HG03159 (cell line): ENCODE results near the gene MYO7A.

Experiments
- ATAC-seq: cut with Tn5 transposase; IDR thresholded peaks from one replicate; pipeline ENCODE4 v1.9.1; 2021; ENCODE audit warnings: mild to moderate bottlenecking, moderate library complexity; ENCODE audit not compliant: unreplicated experiment

Gene MYO7A

DNA sequence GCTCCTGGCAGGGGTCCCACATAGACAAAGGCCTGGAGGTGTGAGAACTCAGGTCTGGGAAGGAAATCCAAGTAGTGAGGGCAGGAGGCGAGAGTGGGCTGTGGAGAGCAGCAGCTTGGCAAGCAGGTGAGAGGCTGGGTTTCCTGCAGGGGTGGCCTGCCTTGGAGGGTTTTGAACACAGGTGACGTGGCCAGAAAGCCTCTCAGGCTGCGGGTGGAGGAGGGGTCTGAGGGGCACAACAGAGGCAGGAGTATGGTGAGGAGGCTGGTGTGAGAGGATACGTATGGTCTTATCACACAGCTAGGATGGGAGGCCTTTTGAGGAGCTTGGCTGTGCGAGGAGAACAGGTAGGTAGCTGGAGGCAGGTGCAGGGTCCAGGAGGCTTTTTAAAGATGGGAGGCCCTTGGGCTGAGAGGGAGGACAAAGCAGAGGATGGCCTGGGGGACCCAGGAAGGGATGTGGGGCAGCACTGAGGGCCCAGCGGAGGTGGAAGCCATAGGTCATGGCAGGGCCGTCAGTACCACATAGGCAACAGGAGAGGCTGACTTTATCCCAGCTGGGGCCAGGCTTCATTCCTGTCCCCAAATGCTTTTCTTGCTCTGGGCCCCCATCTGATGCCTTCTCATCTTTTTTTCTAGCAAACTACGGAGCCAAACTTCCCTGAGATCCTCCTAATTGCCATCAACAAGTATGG lies 84.4 kb downstream of the MYO7A start:
- no peak for ATAC-seq

DNA sequence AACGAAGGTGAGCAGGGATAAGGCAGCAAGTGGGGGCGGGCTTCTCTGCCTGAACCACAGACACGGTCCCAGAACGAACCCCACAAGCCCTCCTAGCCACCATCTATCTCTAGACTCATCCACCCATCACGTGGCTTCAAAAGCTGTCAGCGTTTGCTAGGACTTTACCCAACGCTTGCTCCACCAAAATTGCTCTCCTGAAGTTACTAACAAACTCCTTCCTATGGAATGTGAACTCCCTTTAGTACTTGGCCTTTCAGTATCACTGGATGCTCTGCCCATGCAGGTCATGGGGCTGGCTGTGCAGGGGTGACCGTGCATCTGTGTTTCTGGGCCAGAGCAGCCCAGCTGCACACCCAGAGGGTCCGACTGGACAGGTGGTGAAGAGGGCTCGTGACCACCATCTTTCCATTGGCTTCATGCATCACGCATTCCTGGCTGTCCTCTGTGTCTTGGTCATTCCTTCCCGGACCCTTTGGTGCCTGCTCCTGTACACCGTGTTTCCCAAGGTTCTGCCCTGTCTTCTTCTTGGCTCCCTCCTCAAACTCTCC lies 85.1 kb downstream of the MYO7A start:
- no peak for ATAC-seq

DNA sequence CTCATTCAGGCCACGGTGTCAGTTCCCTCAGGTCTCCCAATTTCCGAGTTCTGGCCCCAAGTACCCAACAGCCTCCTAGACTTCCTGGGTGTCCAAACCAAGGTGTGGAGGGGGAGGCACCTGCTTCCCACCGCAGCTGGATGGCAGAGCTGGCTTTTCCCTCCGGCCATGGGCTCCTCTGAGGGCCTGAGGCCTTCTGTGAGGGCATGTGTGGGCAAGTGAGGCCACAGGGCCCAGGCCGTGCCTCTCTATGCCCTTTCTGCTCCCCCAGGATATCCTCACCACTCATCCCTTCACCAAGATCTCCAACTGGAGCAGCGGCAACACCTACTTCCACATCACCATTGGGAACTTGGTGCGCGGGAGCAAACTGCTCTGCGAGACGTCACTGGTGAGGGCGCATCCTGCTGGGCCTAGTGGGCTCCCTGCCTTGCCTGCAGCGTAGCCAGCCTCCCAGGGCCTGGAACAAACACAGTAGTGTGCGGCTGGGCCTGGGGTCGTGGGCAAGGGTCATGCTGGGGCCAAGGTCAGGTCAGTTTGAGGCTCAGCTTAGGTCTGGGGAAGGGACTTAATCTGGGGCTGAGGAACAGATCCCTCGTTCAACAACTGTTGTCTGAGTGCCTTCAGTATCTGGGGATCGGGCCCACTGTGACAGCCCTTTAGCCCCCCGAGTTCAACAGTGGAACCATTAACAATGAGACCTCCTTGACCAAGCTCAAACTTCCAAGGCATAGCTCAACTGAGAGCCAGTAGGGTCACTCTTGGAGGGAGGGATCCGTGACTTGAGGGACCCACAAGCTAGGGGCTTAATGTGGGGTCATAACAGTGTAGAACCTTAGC lies 85.8 kb downstream of the MYO7A start:
- ATAC-seq: no peak

GRCh38 chr11:77214557-77214956 lies 86.5 kb downstream of the MYO7A start:
- no peak for ATAC-seq

DNA sequence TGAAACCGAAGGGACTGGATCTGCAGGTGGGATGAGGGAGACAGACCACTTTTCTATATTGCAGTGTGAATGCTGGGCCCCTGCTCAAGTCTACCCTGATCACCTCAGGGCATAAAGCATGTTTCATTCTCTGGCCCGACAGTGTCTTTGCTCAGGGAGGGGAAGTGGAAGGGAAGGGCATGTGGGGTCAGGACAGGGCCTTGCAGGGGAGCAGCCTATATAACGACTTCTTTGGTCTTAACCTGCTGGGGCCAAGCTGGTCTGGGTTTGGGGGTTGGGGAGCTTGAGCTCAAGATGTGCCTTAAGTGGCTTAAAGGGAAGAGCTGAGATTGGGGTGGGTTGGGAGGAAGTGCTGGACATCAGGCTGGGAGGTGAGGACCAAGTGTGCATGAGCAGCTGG lies 87.1 kb downstream of the MYO7A start:
- no peak for ATAC-seq

GRCh38 chr11:77217156-77217555 lies 89.1 kb downstream of the MYO7A start:
- no peak for ATAC-seq

DNA sequence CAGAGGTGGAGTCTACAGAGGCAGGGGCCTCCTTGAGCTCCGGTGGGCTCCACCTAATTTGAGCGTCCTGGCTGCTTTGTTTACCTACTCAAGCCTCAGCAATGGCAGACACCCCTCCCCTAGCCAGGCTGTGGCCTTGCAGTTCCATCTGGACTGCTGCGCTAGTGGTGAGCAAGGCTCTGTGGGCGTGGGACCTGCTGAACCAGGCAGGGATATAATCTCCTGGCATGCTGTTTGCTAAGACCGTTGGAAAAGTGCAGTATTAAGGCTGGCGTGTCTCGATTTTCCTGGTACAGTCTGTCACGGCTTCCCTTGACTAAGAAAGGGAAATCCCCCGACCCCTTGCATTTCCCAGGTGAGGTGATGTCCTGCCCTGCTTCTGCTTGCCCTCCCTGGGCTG lies 95.8 kb downstream of the MYO7A start:
- ATAC-seq: no peak

GRCh38 chr11:77230878-77231605 lies 103.0 kb downstream of the MYO7A start:
- ATAC-seq: no peak

DNA sequence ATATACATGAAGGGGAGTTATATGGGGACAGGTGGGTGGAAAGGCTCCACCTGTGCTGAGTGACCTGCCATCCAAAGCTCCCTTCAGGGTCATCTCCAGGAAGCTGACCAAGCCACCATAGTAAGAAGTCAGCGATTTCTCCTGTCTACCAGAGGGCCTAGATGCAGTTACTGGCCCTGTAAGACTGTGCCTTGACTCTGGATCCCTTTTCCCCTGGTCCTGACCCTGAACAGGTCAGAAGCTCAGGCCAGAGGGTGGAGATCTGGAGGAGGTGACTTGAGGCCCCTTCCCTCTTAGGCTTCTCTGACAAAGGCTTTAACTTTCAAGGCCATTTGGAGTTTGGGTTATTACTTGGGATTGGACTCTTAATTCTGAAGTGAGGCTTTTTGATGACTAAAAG lies 103.8 kb downstream of the MYO7A start:
- no peak for ATAC-seq

- ATAC-seq: no peak
Observed at GRCh38 chr11:77232242-77232641, 104.2 kb downstream of the MYO7A start.

DNA sequence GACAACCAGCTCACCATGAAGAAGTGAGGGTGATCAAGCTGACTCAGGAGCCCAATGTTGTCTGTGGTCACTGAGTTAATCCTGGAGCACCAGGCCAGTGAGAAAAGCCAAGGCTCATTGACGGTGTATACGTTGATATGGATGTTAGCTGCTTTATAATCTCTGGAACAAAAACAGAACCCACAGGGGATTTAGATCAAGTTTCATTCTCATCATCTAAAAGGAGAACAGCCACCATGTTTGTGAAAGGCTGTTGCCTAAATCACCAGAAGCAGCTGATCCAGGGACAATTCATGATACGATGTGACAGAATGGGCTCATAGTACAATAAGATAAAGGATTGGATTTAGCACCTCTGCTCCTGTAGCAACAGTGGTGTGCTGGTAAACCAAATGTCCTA lies 105.0 kb downstream of the MYO7A start:
- ATAC-seq: no peak

- ATAC-seq: no peak
Observed at GRCh38 chr11:77236901-77237300, 108.9 kb downstream of the MYO7A start.

- no peak for ATAC-seq
Observed at GRCh38 chr11:77244277-77245027, 116.4 kb downstream of the MYO7A start.

- ATAC-seq: no peak
Observed at GRCh38 chr11:77249427-77249826, 121.4 kb downstream of the MYO7A start.

DNA sequence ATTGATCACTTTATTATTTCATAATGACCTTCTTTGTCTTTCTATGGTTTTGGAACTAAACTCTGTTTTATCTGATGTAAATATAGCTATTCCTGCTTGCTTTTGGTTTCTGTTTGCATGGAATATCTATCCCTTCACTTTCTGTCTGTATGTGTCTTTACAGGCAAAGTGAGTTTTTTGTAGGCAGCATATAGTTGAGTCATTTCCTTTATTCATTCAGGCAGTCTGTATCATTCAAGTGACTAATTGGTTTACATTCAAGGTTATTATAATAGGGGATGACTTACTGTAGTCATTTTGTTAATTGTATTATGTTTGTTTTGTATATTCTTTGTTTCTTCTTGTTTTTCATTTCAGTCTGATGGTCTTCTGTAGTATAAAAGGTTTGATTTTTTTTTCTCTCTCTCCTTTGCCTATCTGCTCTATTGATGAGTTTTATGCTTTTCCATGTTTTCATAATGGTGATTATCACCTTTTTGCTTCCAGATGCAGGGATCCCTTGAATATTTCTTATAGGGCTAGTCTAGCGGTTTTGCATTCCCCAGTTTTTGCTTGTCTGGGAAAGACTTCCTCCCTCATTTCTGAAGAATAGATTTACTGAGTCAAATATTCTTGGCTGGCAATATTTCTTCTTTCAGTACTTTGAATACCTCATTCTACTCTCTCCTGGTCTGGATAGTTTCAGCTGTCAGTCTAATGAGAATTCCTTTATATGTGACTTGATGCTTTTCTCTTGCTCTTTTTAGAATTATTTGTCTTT lies 123.0 kb downstream of the MYO7A start:
- no peak for ATAC-seq

DNA sequence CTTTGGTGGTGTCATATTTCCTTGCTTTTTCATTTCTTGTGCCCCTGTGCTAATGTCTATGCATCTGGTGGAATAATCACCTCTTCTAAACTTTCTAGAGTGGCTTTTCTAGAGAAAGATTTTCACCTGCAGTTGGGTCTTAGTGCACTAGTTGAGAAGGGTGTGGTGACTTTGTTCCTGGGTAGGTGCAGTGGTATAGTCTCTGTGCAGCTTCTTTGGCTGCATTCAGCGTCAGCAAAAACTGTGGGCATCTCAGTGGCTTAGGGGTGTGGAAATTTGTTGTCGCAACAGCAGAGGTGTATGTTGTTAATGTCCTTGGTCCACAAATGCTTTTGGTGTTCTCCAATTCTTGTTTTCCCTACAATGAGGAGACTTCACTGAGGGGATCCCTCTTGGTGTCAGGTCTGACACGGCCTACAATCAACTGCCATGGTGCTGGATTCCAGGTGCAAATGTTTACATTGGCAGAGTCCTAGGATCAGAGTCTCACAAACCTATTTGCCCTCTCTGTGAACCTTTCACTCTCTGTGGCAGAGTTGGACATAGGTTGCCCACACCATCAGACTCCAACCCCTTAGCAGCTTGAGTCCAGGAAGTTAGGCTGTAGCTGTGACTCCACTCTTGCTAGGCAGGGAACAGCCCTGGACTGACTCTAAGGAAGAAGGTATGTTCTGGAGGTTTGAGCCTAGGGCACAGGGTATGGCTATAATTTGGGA lies 124.7 kb downstream of the MYO7A start:
- ATAC-seq: no peak

DNA sequence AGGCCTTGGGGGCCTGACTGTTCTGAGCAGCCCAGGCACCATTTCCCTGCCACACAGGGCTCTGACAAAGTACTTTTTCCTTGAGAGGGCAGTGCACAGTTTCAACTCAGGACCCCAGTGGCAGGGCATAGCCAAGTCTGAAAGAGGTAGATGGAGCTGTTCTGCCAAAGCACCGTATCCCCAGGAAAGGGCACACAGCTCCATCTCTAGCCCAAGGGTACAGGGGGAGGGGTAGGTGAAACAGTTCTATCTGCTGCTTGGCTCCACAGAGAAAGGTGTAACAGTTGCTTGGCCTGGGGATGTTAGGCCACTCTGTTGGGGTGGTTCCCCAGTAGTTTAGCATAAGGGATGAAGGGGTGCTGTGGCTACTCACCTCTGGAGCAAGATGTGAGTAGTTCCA lies 125.6 kb downstream of the MYO7A start:
- no peak for ATAC-seq

DNA sequence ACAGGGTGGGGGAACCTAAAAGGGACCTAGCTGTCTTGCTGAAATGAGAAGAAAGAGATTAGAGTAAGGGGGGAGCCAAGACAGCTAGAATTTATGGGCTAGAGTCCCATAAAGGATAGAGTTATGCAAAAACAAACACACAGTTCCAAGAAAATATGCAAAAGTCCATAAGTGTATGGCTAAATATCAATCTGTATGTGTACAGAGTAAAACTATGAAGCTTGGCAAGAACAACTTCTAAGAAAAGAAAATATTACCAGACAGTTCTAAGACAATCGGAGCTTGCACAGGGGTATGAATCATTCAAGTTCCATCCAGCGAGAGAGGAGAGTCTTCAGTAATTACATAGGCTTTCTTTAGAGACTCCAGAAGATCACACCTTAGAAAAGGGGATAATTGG lies 131.6 kb downstream of the MYO7A start:
- ATAC-seq: no peak

GRCh38 chr11:77262803-77263202 lies 134.8 kb downstream of the MYO7A start:
- no peak for ATAC-seq
